B cell (primary cell): Measurements from ENCODE around the gene FMN1. TPM values are rescaled to one million over a fixed set of nuclear protein-coding genes. Genes with fewer than 3 reads are reported as not detected.

Experiments used
- ATAC-seq: fragments of 200-7000 bp; cut with Tn5 transposase; one replicate; pipeline ENCODE4 v1.10.0; 2021; ENCODE audit warnings: low read depth, mild to moderate bottlenecking, moderate number of reproducible peaks, moderate library complexity
- CTCF ChIA-PET: fragments of 350-600 bp; sonication (Branson Sonifier 250); formaldehyde crosslinking; loops from one replicate; lab custom pipeline; 2021; ENCODE audit warnings: antibody characterized with exemption, inconsistent platforms; lab: Charles Lee
- POLR2A ChIA-PET: fragments of 350-600 bp; sonication (Branson Sonifier 250); formaldehyde crosslinking; loops from one replicate; lab custom pipeline; 2021; ENCODE audit warnings: antibody characterized with exemption; lab: Charles Lee
- DNase-seq: peaks from one replicate; pipeline ENCODE4 v3.0.0; 2013
- H2AFZ ChIP-seq: 2 replicates; pipeline ENCODE4 v1.6.1; 2012; ENCODE audit warnings: mild to moderate bottlenecking, low read depth, low read length; ENCODE audit not compliant: insufficient read depth, poor library complexity, severe bottlenecking
- H3K27ac ChIP-seq, 2 donors: 1 replicate in 1 of 2; 2 replicates in 1 of 2; pipeline ENCODE4 v1.5.1; 2012 to 2013; ENCODE audit warnings: low read length in 2 of 2, mild to moderate bottlenecking in 2 of 2, moderate library complexity in 1 of 2
- H3K27me3 ChIP-seq, 4 experiments: fragments of 200-600 bp in 1 of 4; sonication (generic) in 1 of 4; replicated peaks in 1 of 4; 1 replicate in 2 of 4; 2 replicates in 2 of 4; pipeline versions ENCODE4 v1.6.1 to v1.7.0; 2013 to 2016; ENCODE audit warnings: low read length in 3 of 4, mild to moderate bottlenecking in 2 of 4, mixed read lengths in 1 of 4, moderate library complexity in 1 of 4; ENCODE audit not compliant: insufficient read depth in 4 of 4, control insufficient read depth in 3 of 4; ENCODE audit errors: control extremely low read depth in 1 of 4
- H3K36me3 ChIP-seq, 2 experiments: replicated peaks in 1 of 2; 1 replicate in 1 of 2; 2 replicates in 1 of 2; pipeline versions ENCODE4 v1.6.1 to v1.7.1; 2013; ENCODE audit warnings: low read length in 1 of 2; ENCODE audit not compliant: insufficient read depth in 2 of 2, control insufficient read depth in 1 of 2; ENCODE audit errors: control extremely low read depth in 1 of 2, extremely low read depth in 1 of 2
- H3K4me1 ChIP-seq, 2 donors: fragments of 200-600 bp in 1 of 2; sonication (generic) in 1 of 2; 1 replicate in 1 of 2; 2 replicates in 1 of 2; pipeline versions ENCODE4 v1.5.1 to v1.6.1; 2013 to 2017; ENCODE audit warnings: low read length in 2 of 2; ENCODE audit not compliant: control insufficient read depth in 2 of 2, insufficient read depth in 2 of 2
- H3K4me2 ChIP-seq: replicated peaks from 2 replicates; pipeline ENCODE3; 2012; ENCODE audit warnings: mild to moderate bottlenecking, low read depth, low read length; ENCODE audit not compliant: poor library complexity, severe bottlenecking
- H3K4me3 ChIP-seq, 5 experiments: fragments of 200-600 bp in 1 of 5; sonication (generic) in 1 of 5; 1 replicate in 3 of 5; 2 replicates in 2 of 5; pipeline versions ENCODE4 v1.5.1 to v1.7.0; 2011 to 2016; ENCODE audit warnings: low read length in 4 of 5, mild to moderate bottlenecking in 4 of 5, low read depth in 2 of 5, control low read depth in 1 of 5, moderate library complexity in 1 of 5; ENCODE audit not compliant: insufficient read depth in 1 of 5; ENCODE audit errors: control extremely low read depth in 1 of 5, extremely low read depth in 1 of 5
- H3K79me2 ChIP-seq: fragments of 200-600 bp; sonication (generic); one replicate; pipeline ENCODE4 v1.6.0; 2016; ENCODE audit warnings: low read length; ENCODE audit not compliant: control insufficient read depth, insufficient read depth
- H3K9ac ChIP-seq: fragments of 200-600 bp; sonication (generic); 2 replicates; pipeline ENCODE4 v1.6.1; 2017; ENCODE audit warnings: mild to moderate bottlenecking, low read length, moderate library complexity
- H3K9me3 ChIP-seq, 3 donors: one replicate each; pipeline versions ENCODE4 v1.6.1 to v1.7.1; 2013; ENCODE audit warnings: low read length in 2 of 3; ENCODE audit not compliant: control insufficient read depth in 2 of 3, insufficient read depth in 1 of 3; ENCODE audit errors: control extremely low read depth in 1 of 3
- H4K20me1 ChIP-seq: 2 replicates; pipeline ENCODE4 v1.6.0; 2012; ENCODE audit warnings: mild to moderate bottlenecking, low read length; ENCODE audit not compliant: insufficient read depth, control insufficient read depth, poor library complexity, severe bottlenecking
- H3K27ac Mint-ChIP-seq: one replicate; pipeline ENCODE4 v1.8.0; 2021; ENCODE audit warnings: mixed read lengths
- H3K27me3 Mint-ChIP-seq: one replicate; pipeline ENCODE4 v1.8.0; 2021; ENCODE audit warnings: mixed read lengths
- H3K4me1 Mint-ChIP-seq: one replicate; pipeline ENCODE4 v1.8.0; 2021; ENCODE audit warnings: mixed read lengths
- H3K4me3 Mint-ChIP-seq: one replicate; pipeline ENCODE4 v1.8.0; 2021; ENCODE audit warnings: mixed read lengths
- H3K9me3 Mint-ChIP-seq: one replicate; pipeline ENCODE4 v1.8.0; 2022; ENCODE audit warnings: mixed read lengths; ENCODE audit not compliant: insufficient read depth
- EZH2 ChIP-seq: IDR thresholded peaks from 2 replicates; pipeline ENCODE4 v1.6.1; 2012; ENCODE audit warnings: borderline replicate concordance, low read depth, mild to moderate bottlenecking, moderate library complexity, low read length; ENCODE audit not compliant: insufficient read depth, poor library complexity, severe bottlenecking
- WGBS: methylation state at CpG from one replicate; pipeline ENCODE4 v1.1.5; 2013; ENCODE audit warnings: missing lambda C conversion rate; ENCODE audit not compliant: insufficient coverage; 5-methylcytosine and 5-hydroxymethylcytosine counted together
- intact Hi-C: fragments of 100-400 bp; cut with micrococcal nuclease; formaldehyde crosslinking; loops from one replicate; pipeline ENCODE4 v1.10.0; 2022
- polyA plus RNA-seq: library from polyadenylated mRNA; depleted of rRNA; stranded (reverse); fragments of >200 nt; gene quantifications from 2 replicates; pipeline ENCODE4 v1.2.3, GENCODE V29; 2012
- total RNA-seq, 2 donors: library from RNA; stranded (reverse); fragments of 120-200 nt in 1 of 2; gene quantifications; 1 replicate in 1 of 2; 2 replicates in 1 of 2; pipeline versions ENCODE4 v1.2.3 to v1.2.4, GENCODE V29; 2013 to 2022
- TF ChIP-seq, protein P1 (sequence below): fragments of 200-600 bp; IDR thresholded peaks from one replicate; pipeline ENCODE4 v1.8.0; 2022; ENCODE audit warnings: antibody characterized with exemption, mild to moderate bottlenecking

Gene FMN1
- total and polyA plus RNA-seq, 2 donors (not counting 1 experiment from before 2014, with no cell fraction given), result 0.21 to 0.96 TPM

- H2AFZ ChIP-seq, result no peak overlapping the region
Measured at GRCh38 chr15:32884146-32884545, 310.4 kb downstream of the FMN1 start.

DNA sequence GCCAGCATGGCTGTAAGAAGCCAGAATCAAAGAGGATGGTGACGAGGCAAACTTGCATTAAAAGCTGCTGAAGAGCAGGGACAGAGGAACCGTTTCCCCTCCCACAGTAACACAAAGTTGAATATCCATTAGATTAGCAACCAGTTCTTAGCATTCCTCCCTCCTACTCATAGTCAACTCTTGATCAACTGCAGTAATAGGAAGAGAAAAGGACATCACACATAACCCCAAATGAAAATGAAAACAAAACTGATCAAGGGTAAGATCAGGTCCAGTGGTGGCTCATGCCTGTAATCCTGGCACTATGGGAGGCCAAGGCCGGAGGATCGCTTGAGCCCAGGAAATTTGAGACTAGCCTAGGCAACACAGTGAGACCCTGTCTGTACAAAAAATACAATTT lies 311.6 kb downstream of the FMN1 start:
- ChIA-PET POLR2A (no interaction called here), CTCF (interaction anchor here (0.7 to 1.5 kb wide), 2 partner anchors 10 to 53 kb away, joined by 3 read pairs; no protein-coding TSS in a partner anchor)
- no peak overlapping the region for H3K4me3 Mint-ChIP-seq
- no peaks in the 10 kb centered on the region for H3K36me3 ChIP-seq
- no peaks in the 10 kb centered on the region for H3K27me3 ChIP-seq
- H2AFZ ChIP-seq, result no peak overlapping the region
- no peak overlapping the region for H3K9ac ChIP-seq
- H3K4me1 Mint-ChIP-seq, result no peaks in the 10 kb centered on the region
- intact Hi-C loops, result loop anchor here (5.0 kb wide), 1 partner anchor 109 kb away; no protein-coding TSS in a partner anchor
- no peaks in the 10 kb centered on the region for H3K4me1 ChIP-seq
- ATAC-seq (no peak), DNase-seq (no peak)
- no peaks in the 10 kb centered on the region for H3K79me2 ChIP-seq
- no peak overlapping the region for H3K27ac Mint-ChIP-seq
- no peak overlapping the region for H3K27ac ChIP-seq
- H3K4me2 ChIP-seq, result no peak overlapping the region
- no peak overlapping the region for H3K4me3 ChIP-seq
- peaks cover 4% of the 10 kb centered on the region for H3K27me3 Mint-ChIP-seq
- WGBS, result 100% methylated on average over 3 of the region's 4 CpGs
- H4K20me1 ChIP-seq, result no peaks in the 10 kb centered on the region
- no peaks in the 10 kb centered on the region for H3K9me3 ChIP-seq
- no peaks in the 10 kb centered on the region for H3K9me3 Mint-ChIP-seq
- TF ChIP-seq, protein P1, sequence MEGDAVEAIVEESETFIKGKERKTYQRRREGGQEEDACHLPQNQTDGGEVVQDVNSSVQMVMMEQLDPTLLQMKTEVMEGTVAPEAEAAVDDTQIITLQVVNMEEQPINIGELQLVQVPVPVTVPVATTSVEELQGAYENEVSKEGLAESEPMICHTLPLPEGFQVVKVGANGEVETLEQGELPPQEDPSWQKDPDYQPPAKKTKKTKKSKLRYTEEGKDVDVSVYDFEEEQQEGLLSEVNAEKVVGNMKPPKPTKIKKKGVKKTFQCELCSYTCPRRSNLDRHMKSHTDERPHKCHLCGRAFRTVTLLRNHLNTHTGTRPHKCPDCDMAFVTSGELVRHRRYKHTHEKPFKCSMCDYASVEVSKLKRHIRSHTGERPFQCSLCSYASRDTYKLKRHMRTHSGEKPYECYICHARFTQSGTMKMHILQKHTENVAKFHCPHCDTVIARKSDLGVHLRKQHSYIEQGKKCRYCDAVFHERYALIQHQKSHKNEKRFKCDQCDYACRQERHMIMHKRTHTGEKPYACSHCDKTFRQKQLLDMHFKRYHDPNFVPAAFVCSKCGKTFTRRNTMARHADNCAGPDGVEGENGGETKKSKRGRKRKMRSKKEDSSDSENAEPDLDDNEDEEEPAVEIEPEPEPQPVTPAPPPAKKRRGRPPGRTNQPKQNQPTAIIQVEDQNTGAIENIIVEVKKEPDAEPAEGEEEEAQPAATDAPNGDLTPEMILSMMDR, result no peak
- TF ChIP-seq EZH2, result no peak

More at GRCh38 chr15:32884146-32884545, 310.4 kb downstream of the FMN1 start:
- Mint-ChIP-seq H3K9me3 (no peaks in the 10 kb centered on the region), H3K27me3 (no peaks in the 10 kb centered on the region), H3K4me3 (no peak overlapping the region), H3K4me1 (no peaks in the 10 kb centered on the region), H3K27ac (no peak overlapping the region)
- intact Hi-C loops, result loop anchor here (5.0 kb wide), 1 partner anchor 108 kb away; no protein-coding TSS in a partner anchor
- ATAC-seq, result no peak
- TF ChIP-seq, protein P1, result no peak
- no peak for TF ChIP-seq EZH2
- no peaks in the 10 kb centered on the region for H4K20me1 ChIP-seq
- no peak overlapping the region for H3K27ac ChIP-seq
- no peaks in the 10 kb centered on the region for H3K9me3 ChIP-seq
- no peaks in the 10 kb centered on the region for H3K4me1 ChIP-seq
- POLR2A ChIA-PET, result no interaction called here
- no peak overlapping the region for H3K4me2 ChIP-seq
- H3K4me3 ChIP-seq, result no peak overlapping the region
- CTCF ChIA-PET, result interaction anchor here (1.5 kb wide), 1 partner anchor 52 kb away, joined by 6 read pairs; no protein-coding TSS in a partner anchor
- no peaks in the 10 kb centered on the region for H3K27me3 ChIP-seq
- H3K36me3 ChIP-seq, result no peaks in the 10 kb centered on the region
- WGBS, result 98% methylated on average over 5 of the region's 6 CpGs
- H3K9ac ChIP-seq, result no peak overlapping the region
- no peak for DNase-seq
- H3K79me2 ChIP-seq, result no peaks in the 10 kb centered on the region
